Measurements from ENCODE around the gene HPSE2.

- TF ChIP-seq POLR2AphosphoS5 (IDR thresholded peaks at IDR 0.05; ENCODE audit: low read depth) = no peak
- no peak for TF ChIP-seq EZH2 (IDR thresholded peaks at IDR 0.05; ENCODE audit: low read depth, unreplicated experiment)
Measured at GRCh38 chr10:98608411-98608810, 627.2 kb downstream of the HPSE2 start.

Data from GM23338 (cell line).